ENCODE data around the gene GIMAP1.

The GIMAP1 gene

DNA sequence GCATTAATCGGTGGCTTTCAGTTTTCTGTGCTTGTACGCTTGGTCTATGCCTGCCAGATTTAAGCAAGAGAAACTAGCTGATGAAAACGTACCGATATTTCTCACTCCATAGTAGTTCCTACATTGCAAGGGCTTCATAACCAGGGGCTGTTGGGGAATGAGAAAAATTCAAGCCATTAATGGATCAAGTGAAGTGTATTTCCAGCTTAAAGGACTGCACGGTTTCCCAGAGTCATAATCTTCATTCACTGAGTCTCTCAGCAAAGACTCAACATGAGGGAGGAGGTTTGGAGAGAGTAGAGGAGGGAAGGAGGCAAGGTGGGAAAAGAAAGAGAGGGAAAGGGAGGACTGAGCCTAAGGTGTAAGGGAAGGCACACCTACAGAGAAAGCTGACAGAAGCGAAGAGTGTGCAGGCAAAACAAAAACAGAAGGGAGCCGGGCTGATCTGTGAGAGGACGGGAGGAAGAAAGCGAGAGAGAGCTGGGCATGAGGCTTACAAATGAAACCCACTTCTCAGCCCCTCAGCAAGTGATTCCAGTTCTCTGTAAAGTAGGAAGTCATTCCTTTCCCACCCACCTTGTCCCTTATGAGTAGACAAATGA lies 30.3 kb upstream of the GIMAP1 start:
- H3K9me3 ChIP-seq (ENCODE audit: control insufficient read depth in 2 of 2, low read length in 2 of 2) = no peaks in the 10 kb centered on the region
- H3K36me3 ChIP-seq (ENCODE audit: control insufficient read depth in 2 of 2, insufficient read depth in 2 of 2, low read length in 2 of 2) = peaks cover 8 to 11% of the 10 kb centered on the region in 2 donors
- peak overlapping the region; percentile 75 to 76 for H3K9ac ChIP-seq (ENCODE audit: low read depth in 1 of 2, low read length in 2 of 2)
- no peaks in the 10 kb centered on the region for H3K27me3 ChIP-seq (ENCODE audit: control insufficient read depth in 2 of 2, insufficient read depth in 2 of 2, low read length in 2 of 2)
- peaks cover 3 to 4% of the 10 kb centered on the region in 2 donors for H3K4me1 ChIP-seq (ENCODE audit: control insufficient read depth in 2 of 2, insufficient read depth in 2 of 2, low read length in 2 of 2)
- peak overlapping the region; percentile 72 to 76 for H3K27ac ChIP-seq (ENCODE audit: low read depth in 2 of 2, low read length in 2 of 2)
- peak overlapping the region; percentile 76 to 86 for H3K4me3 ChIP-seq (ENCODE audit: low read length in 2 of 2)

DNA sequence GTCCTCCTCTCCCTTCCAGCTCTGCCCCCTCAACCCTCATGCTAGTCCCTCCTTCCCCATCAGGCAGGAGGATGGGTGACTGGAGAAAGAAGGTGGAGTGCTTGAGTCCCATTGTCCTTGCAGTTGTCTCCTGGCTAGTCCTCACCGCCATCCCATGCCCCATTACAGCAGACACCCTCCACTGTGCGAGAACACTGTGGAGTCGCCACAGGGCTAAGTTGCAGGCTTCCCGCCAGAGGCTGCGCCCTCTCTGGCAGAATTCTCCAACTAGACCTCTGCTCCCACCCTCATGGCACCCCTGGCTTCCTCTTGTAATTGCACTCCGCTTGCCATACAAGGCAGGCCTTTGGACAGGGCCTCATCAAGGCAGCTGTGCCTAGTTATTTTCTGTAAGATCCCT lies 27.8 kb upstream of the GIMAP1 start:
- Histone ChIP-seq H3K27ac (ENCODE audit: low read depth in 2 of 2, low read length in 2 of 2) (no peak overlapping the region), H3K4me1 (ENCODE audit: control insufficient read depth in 2 of 2, insufficient read depth in 2 of 2, low read length in 2 of 2) (peaks cover 3 to 4% of the 10 kb centered on the region in 2 donors), H3K27me3 (ENCODE audit: control insufficient read depth in 2 of 2, insufficient read depth in 2 of 2, low read length in 2 of 2) (no peaks in the 10 kb centered on the region), H3K36me3 (ENCODE audit: control insufficient read depth in 2 of 2, insufficient read depth in 2 of 2, low read length in 2 of 2) (peaks cover 10 to 11% of the 10 kb centered on the region in 2 donors), H3K9me3 (ENCODE audit: control insufficient read depth in 2 of 2, low read length in 2 of 2) (no peaks in the 10 kb centered on the region), H3K4me3 (ENCODE audit: low read length in 2 of 2) (no peak overlapping the region), H3K9ac (ENCODE audit: low read depth in 1 of 2, low read length in 2 of 2) (peak overlapping the region in 1 of 2 donors; percentile 10)

DNA sequence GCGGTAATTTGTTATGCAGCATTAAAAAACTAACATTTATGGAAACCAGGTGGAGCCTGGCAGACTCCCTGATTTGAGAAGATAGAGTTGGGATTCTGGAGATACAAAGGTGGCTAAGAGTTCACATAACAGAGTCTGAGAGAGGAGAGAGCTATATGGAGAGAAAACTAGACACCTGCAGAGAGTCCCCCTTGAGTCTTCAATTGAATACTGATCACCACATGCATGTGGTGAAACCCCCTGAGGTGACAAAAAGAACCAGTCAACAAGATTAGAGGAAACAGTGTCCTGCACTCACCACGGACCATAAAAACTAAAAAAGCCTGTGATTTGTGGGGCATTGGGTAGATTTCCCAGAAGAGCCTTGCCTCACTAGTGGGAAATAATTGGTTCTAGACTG lies 20.8 kb upstream of the GIMAP1 start:
- H3K27ac ChIP-seq (ENCODE audit: low read depth in 2 of 2, low read length in 2 of 2) = no peak overlapping the region
- H3K36me3 ChIP-seq (ENCODE audit: control insufficient read depth in 2 of 2, insufficient read depth in 2 of 2, low read length in 2 of 2) = peaks cover 2 to 5% of the 10 kb centered on the region in 2 donors
- H3K27me3 ChIP-seq (ENCODE audit: control insufficient read depth in 2 of 2, insufficient read depth in 2 of 2, low read length in 2 of 2) = no peaks in the 10 kb centered on the region
- no peak overlapping the region for H3K4me3 ChIP-seq (ENCODE audit: low read length in 2 of 2)
- H3K9ac ChIP-seq (ENCODE audit: low read depth in 1 of 2, low read length in 2 of 2) = no peak overlapping the region
- H3K9me3 ChIP-seq (ENCODE audit: control insufficient read depth in 2 of 2, low read length in 2 of 2) = peaks cover 0 to 1% of the 10 kb centered on the region in 2 donors
- H3K4me1 ChIP-seq (ENCODE audit: control insufficient read depth in 2 of 2, insufficient read depth in 2 of 2, low read length in 2 of 2) = no peaks in the 10 kb centered on the region

DNA sequence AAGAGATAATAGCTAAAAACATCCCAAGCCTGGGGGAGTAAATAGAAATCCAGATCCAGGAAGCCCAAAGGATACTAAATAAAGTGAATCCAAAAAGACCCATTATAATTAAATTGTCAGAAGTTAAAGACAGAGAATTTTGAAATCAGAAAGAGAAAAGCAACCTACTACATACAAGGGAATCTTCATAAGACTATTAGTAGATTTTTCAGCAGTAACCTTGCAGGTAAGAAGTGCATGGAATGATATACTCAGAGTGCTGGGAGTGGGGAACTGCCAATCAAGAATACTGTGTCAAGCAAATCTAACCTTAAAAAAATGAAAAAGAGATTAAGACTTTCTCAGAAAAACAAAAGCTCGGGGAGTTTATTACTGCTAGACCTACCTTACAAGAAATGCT lies 13.2 kb upstream of the GIMAP1 start:
- Histone ChIP-seq H3K27ac (ENCODE audit: low read depth in 2 of 2, low read length in 2 of 2) (no peak overlapping the region), H3K4me3 (ENCODE audit: low read length in 2 of 2) (no peak overlapping the region), H3K9ac (ENCODE audit: low read depth in 1 of 2, low read length in 2 of 2) (no peak overlapping the region), H3K27me3 (ENCODE audit: control insufficient read depth in 2 of 2, insufficient read depth in 2 of 2, low read length in 2 of 2) (no peaks in the 10 kb centered on the region), H3K9me3 (ENCODE audit: control insufficient read depth in 2 of 2, low read length in 2 of 2) (peaks cover 8 to 12% of the 10 kb centered on the region in 2 donors), H3K4me1 (ENCODE audit: control insufficient read depth in 2 of 2, insufficient read depth in 2 of 2, low read length in 2 of 2) (no peaks in the 10 kb centered on the region), H3K36me3 (ENCODE audit: control insufficient read depth in 2 of 2, insufficient read depth in 2 of 2, low read length in 2 of 2) (no peaks in the 10 kb centered on the region)

DNA sequence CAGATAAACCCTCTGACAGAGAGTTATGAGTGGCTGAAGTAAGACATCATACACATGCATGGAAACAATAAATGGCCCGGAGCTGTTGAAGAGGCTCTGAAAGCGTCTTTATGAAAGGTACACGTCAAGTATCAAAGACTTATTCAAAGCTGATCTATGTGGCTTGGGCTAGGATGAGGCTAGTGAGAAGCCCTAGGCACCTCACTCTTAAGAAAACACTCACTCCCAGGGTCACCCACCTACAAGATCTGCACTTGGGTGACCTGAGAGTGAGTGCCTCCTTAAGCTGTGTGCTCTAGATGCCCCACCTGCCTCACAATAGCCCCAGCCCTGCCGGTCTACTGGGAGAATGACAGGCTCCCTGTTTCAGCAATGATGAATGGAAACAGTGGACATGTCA lies 1.1 kb upstream of the GIMAP1 start:
- Histone ChIP-seq H3K4me1 (ENCODE audit: control insufficient read depth in 2 of 2, insufficient read depth in 2 of 2, low read length in 2 of 2) (peaks cover 0 to 5% of the 10 kb centered on the region in 2 donors), H3K9ac (ENCODE audit: low read depth in 1 of 2, low read length in 2 of 2) (no peak overlapping the region), H3K4me3 (ENCODE audit: low read length in 2 of 2) (peak overlapping the region in 1 of 2 donors; percentile 70), H3K36me3 (ENCODE audit: control insufficient read depth in 2 of 2, insufficient read depth in 2 of 2, low read length in 2 of 2) (no peaks in the 10 kb centered on the region), H3K27me3 (ENCODE audit: control insufficient read depth in 2 of 2, insufficient read depth in 2 of 2, low read length in 2 of 2) (no peaks in the 10 kb centered on the region), H3K9me3 (ENCODE audit: control insufficient read depth in 2 of 2, low read length in 2 of 2) (no peaks in the 10 kb centered on the region), H3K27ac (ENCODE audit: low read depth in 2 of 2, low read length in 2 of 2) (peak overlapping the region; percentile 24 to 52)

DNA sequence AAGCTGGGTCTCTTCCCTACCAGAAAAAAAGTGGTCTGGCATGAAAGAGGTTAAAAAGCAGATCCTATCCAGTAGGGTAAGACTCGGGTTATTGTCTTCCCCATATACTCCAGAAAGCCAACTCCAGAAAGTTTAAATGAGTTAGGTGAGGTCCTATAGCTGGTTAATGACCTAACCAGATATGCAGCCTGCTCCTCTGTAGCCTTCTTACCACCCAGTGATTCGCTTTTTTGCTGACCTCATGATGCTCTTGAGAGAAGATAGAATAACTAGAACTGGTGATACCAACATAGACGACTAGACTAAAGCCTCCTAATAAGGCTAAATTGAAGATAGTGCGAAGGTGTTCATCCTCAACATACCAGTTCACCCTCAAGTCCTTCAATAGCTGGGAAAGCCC lies 675 bp upstream of the GIMAP1 start:
- Histone ChIP-seq H3K9me3 (ENCODE audit: control insufficient read depth in 2 of 2, low read length in 2 of 2) (no peaks in the 10 kb centered on the region), H3K4me3 (ENCODE audit: low read length in 2 of 2) (peak overlapping the region in 1 of 2 donors; percentile 70), H3K27me3 (ENCODE audit: control insufficient read depth in 2 of 2, insufficient read depth in 2 of 2, low read length in 2 of 2) (no peaks in the 10 kb centered on the region), H3K27ac (ENCODE audit: low read depth in 2 of 2, low read length in 2 of 2) (peak overlapping the region; percentile 24 to 52), H3K36me3 (ENCODE audit: control insufficient read depth in 2 of 2, insufficient read depth in 2 of 2, low read length in 2 of 2) (no peaks in the 10 kb centered on the region), H3K9ac (ENCODE audit: low read depth in 1 of 2, low read length in 2 of 2) (no peak overlapping the region), H3K4me1 (ENCODE audit: control insufficient read depth in 2 of 2, insufficient read depth in 2 of 2, low read length in 2 of 2) (peaks cover 0 to 5% of the 10 kb centered on the region in 2 donors)

DNA sequence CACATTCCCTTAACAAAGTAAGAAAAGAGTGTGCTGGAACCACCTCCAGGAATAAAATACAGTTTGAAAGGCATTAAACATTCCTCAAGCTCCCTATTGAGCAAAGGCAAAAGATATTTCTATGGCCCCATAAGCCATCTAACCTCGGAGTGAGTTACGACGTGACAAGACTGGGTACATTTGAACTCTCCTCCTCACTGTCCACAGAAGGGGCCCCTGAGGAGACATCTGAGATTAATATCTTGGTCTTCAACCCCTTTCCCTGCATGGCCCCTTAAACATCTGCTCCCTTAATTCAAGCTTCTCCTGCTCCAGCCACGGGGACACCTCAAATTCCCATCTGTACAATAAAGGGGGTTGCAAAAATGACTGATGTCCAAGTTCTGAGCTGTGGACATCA lies 526 bp downstream of the GIMAP1 start:
- Histone ChIP-seq H3K9ac (ENCODE audit: low read depth in 1 of 2, low read length in 2 of 2) (peak overlapping the region; percentile 20 to 60), H3K4me3 (ENCODE audit: low read length in 2 of 2) (peak overlapping the region; percentile 65 to 70), H3K27ac (ENCODE audit: low read depth in 2 of 2, low read length in 2 of 2) (peak overlapping the region; percentile 24 to 54), H3K9me3 (ENCODE audit: control insufficient read depth in 2 of 2, low read length in 2 of 2) (no peaks in the 10 kb centered on the region), H3K36me3 (ENCODE audit: control insufficient read depth in 2 of 2, insufficient read depth in 2 of 2, low read length in 2 of 2) (no peaks in the 10 kb centered on the region), H3K27me3 (ENCODE audit: control insufficient read depth in 2 of 2, insufficient read depth in 2 of 2, low read length in 2 of 2) (no peaks in the 10 kb centered on the region), H3K4me1 (ENCODE audit: control insufficient read depth in 2 of 2, insufficient read depth in 2 of 2, low read length in 2 of 2) (peaks cover 0 to 5% of the 10 kb centered on the region in 2 donors)

DNA sequence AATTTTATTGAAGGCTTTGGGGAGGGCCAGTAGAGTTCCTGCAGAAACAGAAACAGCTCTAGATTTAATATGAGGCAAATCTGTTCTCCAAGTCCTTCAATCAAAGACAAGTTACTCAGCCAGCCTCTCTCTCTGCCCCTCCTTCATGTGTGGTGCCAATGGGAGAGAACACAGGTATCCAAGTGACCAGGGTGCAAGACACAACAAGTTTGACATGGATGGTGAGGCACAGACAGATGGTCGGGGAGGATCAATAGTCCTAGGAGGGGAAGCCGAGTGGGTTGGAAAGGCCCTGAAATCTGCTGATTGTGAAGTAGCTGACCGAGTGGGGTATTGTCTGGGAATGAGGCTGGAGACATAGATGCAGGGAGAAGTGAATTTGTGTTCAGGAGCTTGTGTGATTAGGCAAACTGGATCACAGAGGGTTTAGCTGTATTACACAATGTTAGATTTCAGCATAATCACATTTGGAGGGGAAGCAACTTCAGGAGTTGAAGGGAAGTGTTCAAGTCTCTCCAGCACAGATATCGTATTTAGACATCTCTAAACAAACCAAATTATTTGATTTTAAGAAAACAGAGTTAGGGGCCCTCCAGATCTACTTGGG lies 1.5 kb downstream of the GIMAP1 start:
- H3K36me3 ChIP-seq (ENCODE audit: control insufficient read depth in 2 of 2, insufficient read depth in 2 of 2, low read length in 2 of 2) = no peaks in the 10 kb centered on the region
- no peaks in the 10 kb centered on the region for H3K27me3 ChIP-seq (ENCODE audit: control insufficient read depth in 2 of 2, insufficient read depth in 2 of 2, low read length in 2 of 2)
- H3K4me3 ChIP-seq (ENCODE audit: low read length in 2 of 2) = peak overlapping the region; percentile 45 to 70
- H3K4me1 ChIP-seq (ENCODE audit: control insufficient read depth in 2 of 2, insufficient read depth in 2 of 2, low read length in 2 of 2) = peaks cover 0 to 5% of the 10 kb centered on the region in 2 donors
- H3K27ac ChIP-seq (ENCODE audit: low read depth in 2 of 2, low read length in 2 of 2) = peak overlapping the region; percentile 15 to 54
- H3K9ac ChIP-seq (ENCODE audit: low read depth in 1 of 2, low read length in 2 of 2) = peak overlapping the region in 1 of 2 donors; percentile 34
- H3K9me3 ChIP-seq (ENCODE audit: control insufficient read depth in 2 of 2, low read length in 2 of 2) = no peaks in the 10 kb centered on the region

DNA sequence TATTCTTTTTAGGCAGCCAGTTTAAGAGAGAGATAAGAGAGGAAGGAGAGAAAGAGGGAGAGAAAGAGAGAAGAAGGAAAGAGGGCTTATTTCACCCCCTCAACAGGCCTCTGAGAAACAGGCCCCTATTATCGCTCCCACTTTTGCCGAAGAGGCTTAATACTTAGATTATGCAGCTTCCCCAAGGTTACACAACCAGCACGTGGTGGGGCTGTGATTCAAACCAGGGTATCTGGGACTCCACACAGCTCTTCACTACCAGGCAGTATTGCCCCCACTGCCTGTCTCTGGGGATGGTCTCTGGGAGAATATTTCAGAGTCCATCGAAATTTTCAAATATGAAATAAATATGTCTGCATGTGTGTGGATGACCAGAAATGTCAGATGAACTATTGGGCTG lies 3.0 kb downstream of the GIMAP1 start:
- H3K27ac ChIP-seq (ENCODE audit: low read depth in 2 of 2, low read length in 2 of 2) = no peak overlapping the region

DNA sequence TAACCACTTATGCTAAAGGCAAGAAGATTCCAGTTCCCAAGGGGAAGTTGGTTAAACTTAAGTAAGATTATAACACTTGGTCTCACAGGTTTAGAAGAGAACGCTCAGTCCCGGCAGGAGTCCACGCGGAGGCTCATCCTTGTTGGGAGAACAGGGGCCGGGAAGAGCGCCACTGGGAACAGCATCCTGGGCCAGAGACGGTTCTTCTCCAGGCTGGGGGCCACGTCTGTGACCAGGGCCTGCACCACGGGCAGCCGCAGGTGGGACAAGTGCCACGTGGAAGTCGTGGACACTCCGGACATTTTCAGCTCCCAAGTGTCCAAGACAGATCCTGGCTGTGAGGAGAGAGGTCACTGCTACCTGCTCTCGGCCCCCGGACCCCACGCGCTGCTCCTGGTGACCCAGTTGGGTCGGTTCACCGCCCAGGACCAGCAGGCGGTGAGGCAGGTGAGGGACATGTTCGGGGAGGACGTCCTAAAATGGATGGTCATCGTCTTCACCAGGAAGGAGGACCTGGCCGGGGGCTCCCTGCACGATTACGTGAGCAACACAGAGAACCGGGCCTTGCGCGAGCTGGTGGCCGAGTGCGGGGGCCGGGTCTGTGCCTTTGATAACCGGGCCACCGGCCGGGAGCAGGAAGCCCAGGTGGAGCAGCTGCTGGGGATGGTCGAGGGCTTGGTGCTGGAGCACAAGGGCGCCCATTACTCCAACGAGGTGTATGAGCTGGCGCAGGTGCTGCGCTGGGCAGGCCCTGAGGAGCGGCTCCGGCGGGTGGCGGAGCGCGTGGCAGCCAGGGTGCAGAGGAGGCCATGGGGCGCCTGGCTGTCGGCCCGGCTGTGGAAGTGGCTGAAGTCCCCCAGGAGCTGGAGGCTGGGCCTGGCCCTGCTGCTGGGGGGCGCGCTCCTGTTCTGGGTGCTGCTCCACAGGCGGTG lies 3.8 kb downstream of the GIMAP1 start:
- no peaks in the 10 kb centered on the region for H3K9me3 ChIP-seq (ENCODE audit: control insufficient read depth in 2 of 2, low read length in 2 of 2)
- no peak overlapping the region for H3K9ac ChIP-seq (ENCODE audit: low read depth in 1 of 2, low read length in 2 of 2)
- no peaks in the 10 kb centered on the region for H3K27me3 ChIP-seq (ENCODE audit: control insufficient read depth in 2 of 2, insufficient read depth in 2 of 2, low read length in 2 of 2)
- H3K27ac ChIP-seq (ENCODE audit: low read depth in 2 of 2, low read length in 2 of 2) = no peak overlapping the region
- H3K4me1 ChIP-seq (ENCODE audit: control insufficient read depth in 2 of 2, insufficient read depth in 2 of 2, low read length in 2 of 2) = peaks cover 0 to 5% of the 10 kb centered on the region in 2 donors
- H3K36me3 ChIP-seq (ENCODE audit: control insufficient read depth in 2 of 2, insufficient read depth in 2 of 2, low read length in 2 of 2) = no peaks in the 10 kb centered on the region
- H3K4me3 ChIP-seq (ENCODE audit: low read length in 2 of 2) = no peak overlapping the region

More for the DNA sequence above, 3.0 kb downstream of the GIMAP1 start:
- peaks cover 0 to 5% of the 10 kb centered on the region in 2 donors for H3K4me1 ChIP-seq (ENCODE audit: control insufficient read depth in 2 of 2, insufficient read depth in 2 of 2, low read length in 2 of 2)
- no peaks in the 10 kb centered on the region for H3K9me3 ChIP-seq (ENCODE audit: control insufficient read depth in 2 of 2, low read length in 2 of 2)
- H3K9ac ChIP-seq (ENCODE audit: low read depth in 1 of 2, low read length in 2 of 2) = no peak overlapping the region
- H3K27me3 ChIP-seq (ENCODE audit: control insufficient read depth in 2 of 2, insufficient read depth in 2 of 2, low read length in 2 of 2) = no peaks in the 10 kb centered on the region
- no peaks in the 10 kb centered on the region for H3K36me3 ChIP-seq (ENCODE audit: control insufficient read depth in 2 of 2, insufficient read depth in 2 of 2, low read length in 2 of 2)
- H3K4me3 ChIP-seq (ENCODE audit: low read length in 2 of 2) = no peak overlapping the region

Measured in mucosa of rectum (tissue), 2 donors.